CD4-positive, alpha-beta T cell treated with Interleukin-15 for 1 hour (primary cell): Measurements from ENCODE around the gene SUFU.
"Not testable (repeated sequence)": the region's sequence is repeated elsewhere in the genome, so short reads cannot be mapped to it uniquely, and the experiment has no call there.

Source experiments
- DNase-seq: peaks from one replicate; pipeline ENCODE4 v3.0.0-alpha.2; 2020

Gene SUFU

GRCh38 chr10:102514487-102515311 lies 10.9 kb downstream of the SUFU start:
- DNase-seq: no peak

DNA sequence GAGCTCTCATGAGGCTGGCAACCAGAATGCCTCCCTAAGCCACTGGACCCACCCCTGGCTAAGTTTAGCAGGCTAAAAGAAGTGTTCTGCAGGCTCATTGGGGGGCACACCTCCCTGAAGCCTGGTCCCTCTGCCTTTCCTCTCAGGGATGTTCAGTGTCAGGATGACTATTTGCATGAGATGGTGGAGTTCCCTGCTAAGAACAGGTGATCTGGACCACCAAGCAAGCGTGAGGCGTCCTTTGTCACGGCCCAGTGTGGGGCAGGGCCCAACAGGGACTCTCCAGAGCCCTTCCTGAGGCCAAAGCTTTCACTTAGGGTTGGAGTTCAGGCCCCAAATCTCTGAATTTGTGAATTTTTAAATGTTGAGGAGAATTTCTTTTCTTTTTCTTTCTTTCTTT lies 12.0 kb downstream of the SUFU start:
- DNase-seq: no peak

DNA sequence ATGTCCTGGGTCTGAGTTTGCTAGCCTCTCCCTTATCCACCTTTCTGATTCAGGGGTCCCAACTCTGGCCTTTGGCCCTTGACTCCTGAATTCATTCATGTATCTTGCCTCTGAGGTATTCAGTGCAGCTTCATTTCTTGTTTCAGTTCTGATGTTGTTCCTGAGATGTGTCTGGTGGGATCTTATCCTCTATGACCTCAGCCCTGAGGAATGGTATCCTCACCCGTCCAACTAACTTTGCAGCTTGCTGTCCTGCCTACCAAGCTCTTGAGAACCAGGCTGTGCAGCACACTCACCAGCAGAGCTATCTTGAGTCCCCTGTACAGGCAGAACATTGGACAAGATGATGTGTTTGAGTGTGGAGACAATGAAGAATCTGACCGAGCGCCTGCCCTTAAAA lies 13.8 kb downstream of the SUFU start:
- no peak for DNase-seq

- no peak for DNase-seq
These were observed 15.6 kb downstream of the SUFU start for GRCh38 chr10:102519246-102519825.

GRCh38 chr10:102522874-102523249 lies 19.1 kb downstream of the SUFU start:
- DNase-seq: no peak

DNA sequence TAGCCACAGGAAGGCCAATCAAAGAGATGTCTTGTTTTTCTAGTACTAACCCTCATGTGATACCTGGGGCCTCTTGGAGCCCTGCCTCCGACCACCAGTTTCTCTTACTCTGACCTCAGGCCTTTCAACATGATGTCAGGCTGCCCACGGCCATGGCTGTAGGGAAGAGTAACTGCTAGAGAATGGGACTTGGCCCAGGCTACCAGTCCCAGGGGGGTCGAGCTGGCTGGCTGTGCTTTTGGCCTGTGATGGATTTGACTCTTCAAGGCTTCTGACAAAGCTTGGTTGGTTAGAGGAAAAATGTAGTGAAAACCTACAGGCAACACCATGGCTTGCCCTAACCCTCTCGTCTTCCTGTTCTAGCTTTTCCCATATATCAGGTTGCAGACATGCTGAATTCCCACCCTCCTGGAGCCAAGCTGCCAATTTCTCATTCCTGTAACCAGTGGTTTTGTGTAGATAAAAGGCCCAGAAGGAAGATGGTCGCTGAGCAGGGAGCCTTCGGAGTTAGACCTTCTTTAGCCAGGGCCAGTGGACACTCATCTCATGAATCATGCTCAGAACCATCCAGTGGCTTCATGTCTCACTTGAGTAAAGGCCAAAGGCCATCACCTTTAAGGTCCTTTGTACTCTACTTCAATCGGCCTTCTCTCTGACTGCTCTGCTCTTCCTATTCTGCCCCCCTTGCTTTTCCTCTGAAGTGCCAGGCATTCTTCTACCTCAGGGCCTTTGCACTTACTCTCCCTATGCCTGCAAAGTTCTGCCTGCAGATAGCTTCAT lies 19.7 kb downstream of the SUFU start:
- DNase-seq: no peak

- no peak for DNase-seq
These were observed 21.0 kb downstream of the SUFU start for GRCh38 chr10:102524746-102525145.

DNA sequence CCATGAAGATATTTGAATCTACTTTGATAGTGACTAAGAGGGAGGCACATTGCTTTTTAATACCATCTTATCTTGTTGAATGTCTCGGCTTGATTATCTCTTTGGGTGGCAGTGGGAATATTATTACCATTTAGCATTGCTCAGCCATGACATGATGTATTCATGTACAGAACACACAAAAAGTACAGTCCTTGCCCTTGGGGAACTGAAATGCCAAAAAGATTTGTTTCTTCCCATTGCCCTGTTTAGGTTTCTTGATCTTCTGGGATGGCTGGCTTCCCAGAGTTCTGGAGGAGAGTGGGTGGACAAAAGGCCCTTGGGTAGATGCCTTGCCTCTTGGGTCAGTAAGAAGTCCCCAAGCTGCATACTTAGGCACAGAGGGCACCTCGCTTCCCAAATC lies 23.8 kb downstream of the SUFU start:
- no peak for DNase-seq

- peak; percentile 24 for DNase-seq
These were observed 30.6 kb downstream of the SUFU start for GRCh38 chr10:102534333-102534732.

DNA sequence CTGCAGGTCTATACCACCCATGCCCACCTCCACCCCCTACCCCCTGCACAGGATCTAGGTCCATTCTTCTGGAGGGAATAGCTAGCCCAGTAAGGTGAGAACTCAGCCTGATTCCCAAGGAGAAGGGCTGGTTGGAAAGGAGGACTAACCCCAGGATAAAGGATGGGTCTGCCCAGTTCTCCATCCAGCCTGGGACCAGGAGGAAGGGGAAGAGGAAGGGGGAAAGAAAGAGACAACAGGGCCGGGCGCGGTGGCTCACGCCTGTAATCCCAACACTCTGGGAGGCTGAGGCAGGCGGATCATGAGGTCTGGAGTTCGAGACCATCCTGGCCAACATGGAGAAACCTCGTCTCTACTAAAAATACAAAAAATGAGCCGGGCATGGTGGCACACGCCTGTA lies 31.2 kb downstream of the SUFU start:
- DNase-seq: not testable (repeated sequence)

DNA sequence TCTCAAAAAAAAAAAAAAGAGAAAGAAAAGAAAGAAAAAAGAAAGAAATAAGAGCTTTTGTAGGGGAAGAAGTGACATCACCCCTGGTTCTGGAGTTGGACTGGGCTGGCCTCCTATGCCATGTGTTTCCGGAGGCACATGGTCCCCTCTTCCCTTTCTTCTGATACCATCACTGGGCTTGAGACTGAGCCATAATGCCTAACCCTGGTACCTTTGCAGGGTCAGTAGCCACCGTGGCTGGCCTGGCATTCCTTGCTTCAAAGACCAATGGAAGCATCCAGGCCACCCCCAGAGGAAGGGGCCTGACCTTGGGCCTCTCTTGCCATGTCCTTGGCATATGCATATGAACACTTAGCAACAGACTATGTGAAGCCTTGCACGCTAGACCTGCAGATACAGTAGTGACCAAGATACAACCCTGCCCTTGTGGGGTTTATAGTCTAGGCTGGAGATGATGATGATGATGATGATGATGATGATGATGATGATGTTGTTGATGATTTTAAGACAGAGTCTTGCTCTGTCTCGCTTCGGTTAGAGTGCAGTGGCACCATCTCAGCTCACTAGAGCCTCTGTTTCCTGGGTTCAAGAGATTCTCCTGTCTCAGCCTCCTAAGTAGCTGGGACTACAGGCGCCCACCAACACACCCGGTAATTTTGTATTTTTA lies 31.8 kb downstream of the SUFU start:
- no peak for DNase-seq

DNA sequence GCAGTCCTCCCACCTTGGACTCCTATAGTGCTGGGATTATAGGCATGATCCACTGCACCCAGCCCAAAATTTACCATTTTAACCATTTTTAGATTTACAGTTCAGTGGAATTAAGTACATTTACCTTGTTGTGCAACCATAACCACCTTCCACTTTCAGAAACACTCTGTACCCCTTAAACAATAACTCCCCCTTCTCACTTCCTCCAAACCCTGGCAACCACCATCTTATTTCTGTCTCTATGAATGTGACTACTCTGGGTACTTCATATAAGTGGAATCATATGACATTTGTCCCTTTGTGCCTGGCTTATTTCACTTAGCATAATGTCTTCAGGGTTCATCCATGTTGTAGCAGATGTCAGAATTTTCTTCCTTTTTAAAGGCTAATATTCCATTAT lies 33.6 kb downstream of the SUFU start:
- no peak for DNase-seq

GRCh38 chr10:102537948-102538347 lies 34.2 kb downstream of the SUFU start:
- no peak for DNase-seq

- DNase-seq: no peak
These were observed 35.0 kb downstream of the SUFU start for GRCh38 chr10:102538811-102539210.

GRCh38 chr10:102540023-102540422 lies 36.3 kb downstream of the SUFU start:
- no peak for DNase-seq

DNA sequence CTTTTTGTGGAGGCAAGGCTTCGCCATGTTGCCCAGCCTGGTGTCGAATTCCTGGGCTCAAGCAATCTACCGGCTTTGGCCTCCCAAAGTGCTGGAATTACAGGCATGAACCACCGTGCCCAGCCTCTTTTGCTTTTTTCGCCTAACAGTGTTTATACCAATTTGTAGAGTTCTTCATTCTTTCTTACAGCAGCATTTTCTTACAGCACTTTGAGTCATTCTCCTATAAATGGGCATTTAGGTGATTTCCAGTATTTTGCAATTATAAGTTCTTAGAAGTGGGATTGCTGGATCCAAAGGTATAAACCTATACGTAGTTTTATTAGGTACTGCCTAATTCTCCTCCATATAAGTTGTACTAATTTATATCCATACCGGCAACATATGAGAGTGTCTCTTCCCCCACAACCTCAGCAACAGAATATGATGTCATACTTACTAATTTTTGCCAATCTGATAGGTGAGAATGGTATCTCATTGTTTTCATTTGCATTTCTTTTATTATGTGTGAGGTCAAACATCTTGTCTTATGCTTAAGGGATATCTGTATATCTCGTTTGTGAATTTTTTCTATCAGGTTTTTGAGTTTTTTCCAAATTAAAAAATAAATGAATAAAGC lies 39.1 kb downstream of the SUFU start:
- DNase-seq: no peak

DNA sequence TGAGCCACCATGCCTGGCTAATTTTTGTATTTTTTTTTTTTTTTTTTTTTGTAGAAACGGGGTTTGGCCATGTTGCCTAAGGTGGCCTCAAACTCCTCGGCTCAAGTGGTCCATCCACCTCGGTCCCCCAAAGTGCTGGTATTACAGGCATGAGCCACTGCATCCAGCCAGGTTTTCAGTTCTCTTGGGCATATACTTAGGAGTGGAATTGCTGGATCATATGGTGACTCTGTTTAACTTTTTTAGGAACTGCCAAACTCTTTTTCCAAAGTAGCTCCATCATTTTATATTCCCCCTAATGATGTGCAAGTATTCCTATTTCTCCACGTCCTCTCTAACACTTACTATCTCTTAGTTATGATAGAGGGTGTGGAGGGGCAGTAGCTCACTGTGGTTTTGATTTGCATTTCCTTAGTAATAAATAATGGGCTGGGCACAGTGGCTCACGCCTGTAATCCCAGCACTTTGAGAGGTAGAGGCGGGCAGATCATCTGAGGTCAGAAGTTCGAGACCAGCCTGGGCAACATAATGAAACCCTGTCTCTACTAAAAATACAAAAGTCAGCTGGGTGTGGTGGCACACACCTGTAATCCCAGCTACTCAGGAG lies 41.6 kb downstream of the SUFU start:
- DNase-seq: no peak

- no peak for DNase-seq
These were observed 42.2 kb downstream of the SUFU start for GRCh38 chr10:102545997-102546396.

DNA sequence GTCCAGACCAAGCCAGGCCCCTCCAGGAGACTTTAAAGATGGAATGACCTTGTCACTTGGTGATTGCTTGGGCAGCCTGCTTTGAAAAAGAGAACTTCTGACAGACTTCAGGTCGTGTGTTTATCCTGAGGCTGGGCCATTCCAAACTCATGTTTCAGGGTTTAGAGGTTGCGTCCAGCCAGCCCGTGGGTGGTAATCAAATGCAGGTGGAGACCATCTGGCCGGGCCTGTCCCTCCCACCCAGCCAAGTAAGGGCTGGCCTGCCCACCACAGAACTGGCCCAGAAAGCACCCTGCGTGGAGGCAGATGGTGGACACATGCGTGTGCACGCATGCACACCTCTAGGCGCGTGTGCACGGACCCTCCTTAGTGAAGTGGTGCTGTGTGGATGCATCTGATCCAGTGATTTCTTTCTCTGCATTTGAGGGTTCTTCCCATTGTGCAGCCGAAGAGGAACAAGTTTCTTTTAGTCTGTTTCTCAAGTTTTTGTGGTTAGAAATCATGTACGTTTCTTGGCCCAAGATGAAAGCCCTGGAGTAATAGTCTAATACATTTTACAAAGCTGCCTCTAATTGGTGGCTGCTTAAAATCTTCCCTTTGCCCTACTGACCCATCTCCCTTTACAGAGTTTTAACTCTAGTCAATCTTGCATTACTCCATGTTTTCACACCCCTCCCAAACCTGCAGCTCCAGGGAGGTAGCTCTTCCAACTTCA lies 43.0 kb downstream of the SUFU start:
- DNase-seq: no peak

- DNase-seq: no peak
These were observed 45.8 kb downstream of the SUFU start for GRCh38 chr10:102549549-102549948.

- no peak for DNase-seq
These were observed 47.0 kb downstream of the SUFU start for GRCh38 chr10:102550636-102551210.
